CD14-positive monocyte (primary cell): ENCODE data around the gene LAMA1. TPM values are rescaled to one million over a fixed set of nuclear protein-coding genes. Genes with fewer than 3 reads are reported as not detected.
A peak's percentile ranks its signal among the peaks of the same experiment; 100 is the strongest.

Experiments used
- DNase-seq, 3 donors: peaks; one replicate each; pipeline ENCODE4 v3.0.0-alpha.2; 2011 to 2022
- H2AFZ ChIP-seq: 2 replicates; pipeline ENCODE4 v1.6.0; 2012; ENCODE audit warnings: mild to moderate bottlenecking, low read depth, low read length, inconsistent platforms; ENCODE audit not compliant: insufficient read depth, poor library complexity, severe bottlenecking
- H3K27ac ChIP-seq, 2 donors: 1 replicate in 1 of 2; 2 replicates in 1 of 2; pipeline ENCODE4 v1.5.1; 2012 to 2013; ENCODE audit warnings: low read length in 2 of 2, control low read depth in 1 of 2, inconsistent platforms in 1 of 2, low read depth in 1 of 2, mild to moderate bottlenecking in 1 of 2
- H3K27me3 ChIP-seq, 2 donors: one replicate each; pipeline versions ENCODE4 v1.6.0 to v1.6.1; 2011 to 2013; ENCODE audit warnings: low read length in 2 of 2; ENCODE audit not compliant: control insufficient read depth in 2 of 2, insufficient read depth in 2 of 2
- H3K36me3 ChIP-seq, 2 donors: replicated peaks in 1 of 2; 1 replicate in 1 of 2; 2 replicates in 1 of 2; pipeline versions ENCODE4 v1.5.1 to v1.6.1; 2012 to 2013; ENCODE audit warnings: low read length in 2 of 2, control low read depth in 1 of 2, inconsistent platforms in 1 of 2, mild to moderate bottlenecking in 1 of 2; ENCODE audit not compliant: insufficient read depth in 2 of 2, control insufficient read depth in 1 of 2
- H3K4me1 ChIP-seq, 2 donors: 1 replicate in 1 of 2; 2 replicates in 1 of 2; pipeline versions ENCODE4 v1.5.1 to v1.6.1; 2012 to 2013; ENCODE audit warnings: low read length in 2 of 2, control low read depth in 1 of 2, inconsistent platforms in 1 of 2, mild to moderate bottlenecking in 1 of 2, moderate library complexity in 1 of 2; ENCODE audit not compliant: insufficient read depth in 2 of 2, control insufficient read depth in 1 of 2
- H3K4me2 ChIP-seq: replicated peaks from 2 replicates; pipeline ENCODE3; 2012; ENCODE audit warnings: low read length, moderate library complexity, mild to moderate bottlenecking; ENCODE audit not compliant: poor library complexity, severe bottlenecking; ENCODE audit errors: extremely low read depth
- H3K4me3 ChIP-seq, 3 experiments: fragments of 200-600 bp in 1 of 3; sonication (generic) in 1 of 3; replicated peaks in 1 of 3; 1 replicate in 2 of 3; 2 replicates in 1 of 3; pipeline ENCODE4 v1.5.1; 2011 to 2013; ENCODE audit warnings: low read length in 3 of 3, mild to moderate bottlenecking in 3 of 3, control low read depth in 2 of 3, low read depth in 2 of 3, inconsistent platforms in 1 of 3, moderate library complexity in 1 of 3
- H3K79me2 ChIP-seq: 2 replicates; pipeline ENCODE4 v1.6.0; 2012; ENCODE audit warnings: mild to moderate bottlenecking, control low read depth, inconsistent platforms, low read length, moderate library complexity; ENCODE audit not compliant: insufficient read depth
- H3K9ac ChIP-seq: 2 replicates; pipeline ENCODE4 v1.6.0; 2017; ENCODE audit warnings: low read length, mild to moderate bottlenecking; ENCODE audit not compliant: insufficient read depth, poor library complexity, severe bottlenecking
- H3K9me3 ChIP-seq, 2 donors: replicated peaks in 1 of 2; 1 replicate in 1 of 2; 2 replicates in 1 of 2; pipeline versions ENCODE4 v1.5.1 to v1.6.1; 2012 to 2013; ENCODE audit warnings: low read length in 2 of 2, control low read depth in 1 of 2; ENCODE audit not compliant: control insufficient read depth in 1 of 2, insufficient read depth in 1 of 2
- H4K20me1 ChIP-seq: 2 replicates; pipeline ENCODE4 v1.6.0; 2012; ENCODE audit warnings: mild to moderate bottlenecking, low read length, control low read depth, moderate library complexity; ENCODE audit not compliant: insufficient read depth
- H3K27ac Mint-ChIP-seq, 7 donors: one replicate each; pipeline ENCODE4 v1.8.0; 2020; ENCODE audit warnings: mild to moderate bottlenecking in 7 of 7, mixed read lengths in 7 of 7, moderate library complexity in 6 of 7, inconsistent platforms in 2 of 7
- H3K27me3 Mint-ChIP-seq, 3 donors: one replicate each; pipeline ENCODE4 v1.8.0; 2021 to 2022; ENCODE audit warnings: low read depth in 3 of 3, mild to moderate bottlenecking in 3 of 3, mixed read lengths in 3 of 3, moderate library complexity in 3 of 3, inconsistent platforms in 1 of 3
- H3K36me3 Mint-ChIP-seq, 2 donors: one replicate each; pipeline ENCODE4 v1.8.0; 2020; ENCODE audit warnings: mixed read lengths in 2 of 2, inconsistent platforms in 1 of 2, mild to moderate bottlenecking in 1 of 2
- H3K4me1 Mint-ChIP-seq: one replicate; pipeline ENCODE4 v1.8.0; 2020; ENCODE audit warnings: mild to moderate bottlenecking, mixed read lengths
- H3K4me3 Mint-ChIP-seq, 2 donors: one replicate each; pipeline ENCODE4 v1.8.0; 2020; ENCODE audit warnings: mild to moderate bottlenecking in 2 of 2, mixed read lengths in 2 of 2, moderate library complexity in 1 of 2
- H3K9me3 Mint-ChIP-seq, 7 donors: one replicate each; pipeline ENCODE4 v1.8.0; 2020 to 2022; ENCODE audit warnings: mixed read lengths in 7 of 7, mild to moderate bottlenecking in 6 of 7, moderate library complexity in 6 of 7, inconsistent platforms in 2 of 7
- WGBS: methylation state at CpG from one replicate; pipeline ENCODE4 v1.1.5; 2013; ENCODE audit warnings: missing lambda C conversion rate; ENCODE audit not compliant: insufficient coverage; 5-methylcytosine and 5-hydroxymethylcytosine counted together
- intact Hi-C, 2 donors: fragments of 100-400 bp; cut with micrococcal nuclease; formaldehyde crosslinking; loops; one replicate each; pipeline versions ENCODE4 v1.15.0 to v1.15.1; 2023
- polyA plus RNA-seq, 3 donors: library from polyadenylated mRNA; depleted of rRNA in 1 of 3; unstranded in 2 of 3; stranded (reverse) in 1 of 3; fragments of 300-500 nt in 2 of 3; fragments of >200 nt in 1 of 3; fragmentation: Illumina TruSeq in 2 of 3; gene quantifications; 1 replicate in 2 of 3; 2 replicates in 1 of 3; pipeline ENCODE4 v1.2.3, GENCODE V29; 2012 to 2021
- TF ChIP-seq, protein P1 (sequence below): fragments of 200-600 bp; IDR thresholded peaks from one replicate; pipeline ENCODE4 v1.8.0; 2022; ENCODE audit warnings: antibody characterized with exemption, mild to moderate bottlenecking

Gene LAMA1
- polyA plus RNA-seq, 3 donors, result not detected

- no peak overlapping the region for H3K4me2 ChIP-seq
- WGBS, result no CpG with 5 or more reads among the region's 7 CpGs
- Mint-ChIP-seq H3K27ac (no peak overlapping the region), H3K27me3 (peaks cover 6 to 19% (median 8%) of the 10 kb centered on the region in 3 donors), H3K4me3 (peak overlapping the region in 1 of 2 donors; percentile 22), H3K36me3 (no peaks in the 10 kb centered on the region), H3K9me3 (peaks cover 0 to 1% (median 0%) of the 10 kb centered on the region in 7 donors), H3K4me1 (peaks cover 3% of the 10 kb centered on the region)
- H3K27ac ChIP-seq, result no peak overlapping the region
- no peak overlapping the region for H2AFZ ChIP-seq
- TF ChIP-seq, protein P1, sequence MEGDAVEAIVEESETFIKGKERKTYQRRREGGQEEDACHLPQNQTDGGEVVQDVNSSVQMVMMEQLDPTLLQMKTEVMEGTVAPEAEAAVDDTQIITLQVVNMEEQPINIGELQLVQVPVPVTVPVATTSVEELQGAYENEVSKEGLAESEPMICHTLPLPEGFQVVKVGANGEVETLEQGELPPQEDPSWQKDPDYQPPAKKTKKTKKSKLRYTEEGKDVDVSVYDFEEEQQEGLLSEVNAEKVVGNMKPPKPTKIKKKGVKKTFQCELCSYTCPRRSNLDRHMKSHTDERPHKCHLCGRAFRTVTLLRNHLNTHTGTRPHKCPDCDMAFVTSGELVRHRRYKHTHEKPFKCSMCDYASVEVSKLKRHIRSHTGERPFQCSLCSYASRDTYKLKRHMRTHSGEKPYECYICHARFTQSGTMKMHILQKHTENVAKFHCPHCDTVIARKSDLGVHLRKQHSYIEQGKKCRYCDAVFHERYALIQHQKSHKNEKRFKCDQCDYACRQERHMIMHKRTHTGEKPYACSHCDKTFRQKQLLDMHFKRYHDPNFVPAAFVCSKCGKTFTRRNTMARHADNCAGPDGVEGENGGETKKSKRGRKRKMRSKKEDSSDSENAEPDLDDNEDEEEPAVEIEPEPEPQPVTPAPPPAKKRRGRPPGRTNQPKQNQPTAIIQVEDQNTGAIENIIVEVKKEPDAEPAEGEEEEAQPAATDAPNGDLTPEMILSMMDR, result no peak
- no peak overlapping the region for H3K9ac ChIP-seq
- H3K9me3 ChIP-seq, result no peaks in the 10 kb centered on the region
- H3K79me2 ChIP-seq, result no peaks in the 10 kb centered on the region
- no peaks in the 10 kb centered on the region for H4K20me1 ChIP-seq
- H3K4me3 ChIP-seq, result no peak overlapping the region
- intact Hi-C loops, result no loop called here
- DNase-seq, result no peak
- H3K36me3 ChIP-seq, result no peaks in the 10 kb centered on the region
- no peaks in the 10 kb centered on the region for H3K27me3 ChIP-seq
- H3K4me1 ChIP-seq, result no peaks in the 10 kb centered on the region
These were observed 179.6 kb downstream of the LAMA1 start for GRCh38 chr18:6938003-6938402.

DNA sequence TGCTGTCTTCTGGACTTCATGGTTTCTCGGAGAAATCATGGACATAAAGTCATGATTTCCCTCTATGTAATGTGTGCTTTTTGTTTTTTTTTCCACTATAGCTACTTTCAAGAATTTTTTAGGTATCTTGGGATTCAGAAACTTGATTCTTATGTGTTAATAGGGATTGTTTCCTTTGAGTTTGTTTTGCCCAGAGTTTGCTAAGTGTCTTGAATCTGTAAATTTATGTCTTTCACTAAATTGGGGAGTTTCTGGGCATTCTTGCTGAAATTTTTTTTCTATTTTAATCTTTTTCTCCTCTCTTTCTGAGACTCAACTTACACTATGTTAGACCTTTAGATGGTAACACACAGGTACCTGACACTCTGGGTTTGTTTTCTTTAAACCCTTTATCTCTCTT is 182.7 kb downstream of the LAMA1 start:
- H3K27me3 Mint-ChIP-seq, result peaks cover 0 to 13% (median 5%) of the 10 kb centered on the region in 3 donors
- Histone ChIP-seq H3K9ac (no peak overlapping the region), H2AFZ (no peak overlapping the region), H3K4me2 (no peak overlapping the region), H3K4me1 (no peaks in the 10 kb centered on the region), H4K20me1 (no peaks in the 10 kb centered on the region), H3K9me3 (no peaks in the 10 kb centered on the region), H3K27ac (no peak overlapping the region), H3K27me3 (no peaks in the 10 kb centered on the region), H3K4me3 (no peak overlapping the region), H3K36me3 (no peaks in the 10 kb centered on the region), H3K79me2 (no peaks in the 10 kb centered on the region)
- no peaks in the 10 kb centered on the region for H3K36me3 Mint-ChIP-seq
- H3K4me1 Mint-ChIP-seq, result peaks cover 3% of the 10 kb centered on the region
- no peak overlapping the region for H3K4me3 Mint-ChIP-seq
- no peak for DNase-seq
- TF ChIP-seq, protein P1, result no peak
- WGBS, result no CpG with 5 or more reads among the region's 1 CpG
- peaks cover 0 to 2% (median 0%) of the 10 kb centered on the region in 7 donors for H3K9me3 Mint-ChIP-seq
- intact Hi-C loops, result no loop called here
- H3K27ac Mint-ChIP-seq, result no peak overlapping the region
